ENCODE results near the gene CA10. TPM values are rescaled to one million over a fixed set of nuclear protein-coding genes. Genes with fewer than 3 reads are reported as not detected.

Gene CA10
- total RNA-seq, 1 experiment from 2014 or later: 0.46 TPM

DNA sequence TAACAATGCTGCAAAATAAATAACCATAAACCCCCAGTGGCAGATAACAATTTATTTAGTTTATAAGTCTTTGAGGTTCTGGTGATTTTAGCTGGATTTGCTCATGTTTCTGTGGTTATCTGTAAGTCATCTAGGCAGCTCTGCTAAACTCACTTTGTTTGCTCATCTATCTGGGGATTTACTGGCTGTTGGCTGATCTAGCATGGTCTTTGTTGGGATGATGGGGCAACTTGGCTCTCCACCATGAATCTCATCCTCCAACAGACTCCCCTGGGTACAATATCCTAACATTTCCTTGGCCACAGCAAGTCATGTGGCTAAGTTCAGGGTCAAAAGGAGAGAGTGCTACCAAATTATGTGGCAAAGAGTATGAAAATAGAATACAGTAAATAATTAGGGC is 359.3 kb downstream of the CA10 start:
- no peaks in the 10 kb centered on the region for H3K79me2 ChIP-seq (ENCODE audit: insufficient read depth, low read length)
- H3K27me3 ChIP-seq (ENCODE audit: insufficient read depth, low read length): no peaks in the 10 kb centered on the region
- H2BK15ac ChIP-seq (ENCODE audit: low read depth, low read length): no peak overlapping the region
- H2BK120ac ChIP-seq (ENCODE audit: low read depth, low read length, poor library complexity, severe bottlenecking): no peak overlapping the region
- Mint-ChIP-seq H3K4me3 (no peak overlapping the region), H3K27ac (no peak overlapping the region), H3K27me3 (ENCODE audit: low read depth) (peaks cover 6% of the 10 kb centered on the region), H3K36me3 (ENCODE audit: insufficient read depth in 1 of 3, low read depth in 3 of 3) (no peaks in the 10 kb centered on the region), H3K4me1 (no peaks in the 10 kb centered on the region), H3K9me3 (no peaks in the 10 kb centered on the region)
- no peak overlapping the region for H2BK12ac ChIP-seq (ENCODE audit: insufficient read length, low read depth, low read length)
- no peak overlapping the region for H3K9ac ChIP-seq (ENCODE audit: extremely low read depth, insufficient read length, low read length)
- H4K5ac ChIP-seq (ENCODE audit: insufficient read length, low read depth, low read length): no peak overlapping the region
- H4K8ac ChIP-seq (replicated peaks; ENCODE audit: insufficient read length, low read depth, low read length): no peak overlapping the region
- H3K4me2 ChIP-seq (ENCODE audit: insufficient read depth, insufficient read length, low read length): no peak overlapping the region
- H4K20me1 ChIP-seq (ENCODE audit: control insufficient read depth, insufficient read depth, insufficient read length): no peaks in the 10 kb centered on the region
- no peak overlapping the region for H3K18ac ChIP-seq (ENCODE audit: insufficient read length, low read depth, low read length)
- H2BK20ac ChIP-seq (ENCODE audit: low read depth, low read length, poor library complexity, severe bottlenecking): no peak overlapping the region
- H3K4ac ChIP-seq (ENCODE audit: low read depth, low read length): no peak overlapping the region
- H3K4me1 ChIP-seq (ENCODE audit: insufficient read depth, low read length): no peaks in the 10 kb centered on the region
- DNase-seq: no peak
- TF ChIP-seq, protein P1, sequence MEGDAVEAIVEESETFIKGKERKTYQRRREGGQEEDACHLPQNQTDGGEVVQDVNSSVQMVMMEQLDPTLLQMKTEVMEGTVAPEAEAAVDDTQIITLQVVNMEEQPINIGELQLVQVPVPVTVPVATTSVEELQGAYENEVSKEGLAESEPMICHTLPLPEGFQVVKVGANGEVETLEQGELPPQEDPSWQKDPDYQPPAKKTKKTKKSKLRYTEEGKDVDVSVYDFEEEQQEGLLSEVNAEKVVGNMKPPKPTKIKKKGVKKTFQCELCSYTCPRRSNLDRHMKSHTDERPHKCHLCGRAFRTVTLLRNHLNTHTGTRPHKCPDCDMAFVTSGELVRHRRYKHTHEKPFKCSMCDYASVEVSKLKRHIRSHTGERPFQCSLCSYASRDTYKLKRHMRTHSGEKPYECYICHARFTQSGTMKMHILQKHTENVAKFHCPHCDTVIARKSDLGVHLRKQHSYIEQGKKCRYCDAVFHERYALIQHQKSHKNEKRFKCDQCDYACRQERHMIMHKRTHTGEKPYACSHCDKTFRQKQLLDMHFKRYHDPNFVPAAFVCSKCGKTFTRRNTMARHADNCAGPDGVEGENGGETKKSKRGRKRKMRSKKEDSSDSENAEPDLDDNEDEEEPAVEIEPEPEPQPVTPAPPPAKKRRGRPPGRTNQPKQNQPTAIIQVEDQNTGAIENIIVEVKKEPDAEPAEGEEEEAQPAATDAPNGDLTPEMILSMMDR (conservative IDR thresholded peaks at IDR 0.05): no peak
- H3K14ac ChIP-seq (ENCODE audit: insufficient read depth, low read length): no peak overlapping the region
- no peaks in the 10 kb centered on the region for H3K9me3 ChIP-seq (ENCODE audit: control insufficient read depth, low read depth, low read length)
- H2AK5ac ChIP-seq (ENCODE audit: insufficient read length, low read length): no peak overlapping the region
- H4K91ac ChIP-seq (ENCODE audit: insufficient read length, low read depth, low read length): no peak overlapping the region
- no peak overlapping the region for H3K27ac ChIP-seq (ENCODE audit: insufficient read length, low read depth, low read length)
- no peak overlapping the region for H2BK5ac ChIP-seq (ENCODE audit: insufficient read length, low read length)
- H2AFZ ChIP-seq (ENCODE audit: low read length): no peak overlapping the region
- H3K23ac ChIP-seq (ENCODE audit: insufficient read length, low read depth, low read length): no peak overlapping the region
- no peaks in the 10 kb centered on the region for H3K79me1 ChIP-seq (ENCODE audit: insufficient read depth, low read depth, low read length, poor library complexity, severe bottlenecking)
- no peak overlapping the region for H3T11ph ChIP-seq (ENCODE audit: low read length)
- no peak overlapping the region for H3K56ac ChIP-seq (ENCODE audit: insufficient read length, low read depth, low read length)
- no peaks in the 10 kb centered on the region for H3K23me2 ChIP-seq (ENCODE audit: insufficient read length, low read depth, low read length, poor library complexity, severe bottlenecking)

Measured in H9 (cell line).